ELR (cell line): Measurements from ENCODE around the gene BCL2.

Experiments
- DNase-seq: peaks from one replicate; pipeline ENCODE4 v3.0.0-alpha.2; 2015; ENCODE audit warnings: low read depth

BCL2 gene

GRCh38 chr18:63309422-63309821, 10.1 kb downstream of the BCL2 start:
- DNase-seq = no peak

GRCh38 chr18:63307551-63308200, 11.9 kb downstream of the BCL2 start:
- no peak for DNase-seq

GRCh38 chr18:63306819-63307550, 12.6 kb downstream of the BCL2 start:
- no peak for DNase-seq

GRCh38 chr18:63306249-63306648, 13.3 kb downstream of the BCL2 start:
- no peak for DNase-seq

GRCh38 chr18:63303547-63303946, 16.0 kb downstream of the BCL2 start:
- DNase-seq = no peak

GRCh38 chr18:63302636-63303405, 16.7 kb downstream of the BCL2 start:
- no peak for DNase-seq

GRCh38 chr18:63302220-63302619, 17.3 kb downstream of the BCL2 start:
- DNase-seq = no peak

- no peak for DNase-seq
These were observed 18.1 kb downstream of the BCL2 start for GRCh38 chr18:63301434-63301833.

GRCh38 chr18:63299837-63300745, 19.5 kb downstream of the BCL2 start:
- no peak for DNase-seq

- DNase-seq = no peak
These were observed 20.9 kb downstream of the BCL2 start for GRCh38 chr18:63298400-63299365.

GRCh38 chr18:63297687-63298399, 21.7 kb downstream of the BCL2 start:
- DNase-seq = no peak

- no peak for DNase-seq
These were observed 25.6 kb downstream of the BCL2 start for GRCh38 chr18:63293935-63294334.

- no peak for DNase-seq
These were observed 26.5 kb downstream of the BCL2 start for GRCh38 chr18:63292831-63293683.

GRCh38 chr18:63291278-63291677, 28.3 kb downstream of the BCL2 start:
- no peak for DNase-seq

- no peak for DNase-seq
These were observed 28.8 kb downstream of the BCL2 start for GRCh38 chr18:63290821-63291200.

- DNase-seq = no peak
These were observed 29.3 kb downstream of the BCL2 start for GRCh38 chr18:63290166-63290820.

GRCh38 chr18:63288311-63288710, 31.3 kb downstream of the BCL2 start:
- DNase-seq = no peak

GRCh38 chr18:63287691-63288220, 31.8 kb downstream of the BCL2 start:
- no peak for DNase-seq
